ENCODE data around the gene TENM3. TPM values are rescaled to one million over a fixed set of nuclear protein-coding genes. Genes with fewer than 3 reads are reported as not detected.

TENM3 gene
- total and polyA plus RNA-seq, 2 of the 8 experiments (the other 6 are each of a cell fraction or from before 2014, with no cell fraction given), result 36.9 to 69.3 TPM

- Histone ChIP-seq H3K56ac (replicated peaks; ENCODE audit: insufficient read length, low read depth, low read length) (no peak overlapping the region), H3K4ac (replicated peaks; ENCODE audit: insufficient read length, low read depth, low read length) (no peak overlapping the region), H4K20me1 (replicated peaks in 1 of 2; ENCODE audit: control insufficient read depth in 1 of 2, insufficient read depth in 2 of 2, low read length in 2 of 2) (no peaks in the 10 kb centered on the region), H3K18ac (ENCODE audit: extremely low read depth, low read length) (no peak overlapping the region), H3K23me2 (ENCODE audit: low read depth, low read length) (no peaks in the 10 kb centered on the region), H3K4me2 (ENCODE audit: insufficient read depth in 1 of 2, low read depth in 2 of 2, low read length in 2 of 2) (no peak overlapping the region), H2AK5ac (ENCODE audit: low read depth, low read length) (no peak overlapping the region), H4K91ac (replicated peaks; ENCODE audit: insufficient read length, low read length) (no peak overlapping the region), H4K8ac (ENCODE audit: extremely low read depth, insufficient read depth, low read length) (no peak overlapping the region), H2BK15ac (ENCODE audit: low read length) (no peak overlapping the region), H3K27ac (ENCODE audit: low read depth, low read length) (no peak overlapping the region), H3K27me3 (replicated peaks in 1 of 4; ENCODE audit: control insufficient read depth in 3 of 4, extremely low read depth in 1 of 4, insufficient read depth in 3 of 4, low read length in 3 of 4) (no peaks in the 10 kb centered on the region), H3K23ac (ENCODE audit: insufficient read length) (no peak overlapping the region), H3K79me2 (ENCODE audit: control insufficient read depth in 1 of 2, insufficient read depth in 2 of 2, low read length in 2 of 2) (no peaks in the 10 kb centered on the region), H2BK12ac (ENCODE audit: low read depth, low read length) (no peak overlapping the region), H3K9me3 (ENCODE audit: insufficient read depth in 2 of 2, low read depth in 1 of 2, low read length in 1 of 2) (no peaks in the 10 kb centered on the region), H2AFZ (ENCODE audit: low read length) (no peak overlapping the region), H2BK5ac (ENCODE audit: low read depth, low read length) (no peak overlapping the region), H3K79me1 (ENCODE audit: low read depth, low read length) (no peaks in the 10 kb centered on the region), H3K36me3 (ENCODE audit: control insufficient read depth in 2 of 4, insufficient read depth in 4 of 4, low read length in 3 of 4) (0 out of 8 replicates have a peak, but pooled peaks cover 0 to 2% (median 0%) of the 10 kb centered on the region in 4 experiments), H3K9ac (replicated peaks in 1 of 4; ENCODE audit: extremely low read depth in 1 of 4, low read depth in 3 of 4, low read length in 3 of 4) (no peak overlapping the region), H4K5ac (ENCODE audit: insufficient read length, low read depth, low read length) (no peak overlapping the region), H3K14ac (ENCODE audit: insufficient read length) (no peak overlapping the region), H2BK20ac (ENCODE audit: low read length) (no peak overlapping the region), H2BK120ac (replicated peaks; ENCODE audit: low read depth, low read length) (no peak overlapping the region), H3K4me1 (replicated peaks in 1 of 4; ENCODE audit: control insufficient read depth in 3 of 4, insufficient read depth in 4 of 4, low read length in 3 of 4) (peaks cover 0 to 13% (median 7%) of the 10 kb centered on the region in 4 experiments; a peak in 6 of 7 replicates), H3K4me3 (ENCODE audit: extremely low read depth in 1 of 4, insufficient read depth in 2 of 4, low read depth in 3 of 4, low read length in 4 of 4) (no peak overlapping the region)
- ChIA-PET POLR2A (ENCODE audit: partially characterized antibody) (no interaction called here), CTCF (ENCODE audit: partially characterized antibody) (interaction anchor here (0.9 to 2.2 kb wide), 4 partner anchors 20 to 250 kb away, joined by 3 to 6 read pairs (median 4); no protein-coding TSS in a partner anchor)
- 46% methylated on average over 4 of the region's 4 CpGs; no CpG with 5 or more reads in 1 of the 2 experiments for WGBS, 2 experiments (ENCODE audit: extremely low coverage in 1 of 2, insufficient coverage in 1 of 2, insufficient read length in 1 of 2, insufficient replicate concordance in 2 of 2, low coverage in 1 of 2, low lambda C conversion rate in 2 of 2, missing lambda C conversion rate in 1 of 2)
- peak; percentile 79 for FAIRE-seq
- DNase-seq (ENCODE audit: low read depth in 1 of 2, low spot score in 2 of 2), result peak in 1 of 2 experiments; percentile 43
- no peak for TF ChIP-seq SP2 (IDR thresholded peaks at IDR 0.05; ENCODE audit: low read length)
Measured at GRCh38 chr4:182339221-182339641, 96.0 kb downstream of the TENM3 start.
